Activated CD8-positive, alpha-beta T cell treated with anti-CD3 and anti-CD28 coated beads for 36 hours (primary cell): ENCODE data around the gene ZNF785. TPM values are rescaled to one million over a fixed set of nuclear protein-coding genes. Genes with fewer than 3 reads are reported as not detected.

Source experiments
- ATAC-seq: fragments of 200-7000 bp; cut with Tn5 transposase; one replicate; pipeline ENCODE4 v1.10.0; 2021; ENCODE audit warnings: mild to moderate bottlenecking, moderate library complexity
- CTCF ChIA-PET: fragments of 350-600 bp; sonication (Branson Sonifier 250); formaldehyde crosslinking; loops from one replicate; lab custom pipeline; 2021; ENCODE audit warnings: antibody characterized with exemption; lab: Charles Lee
- POLR2A ChIA-PET: fragments of 350-600 bp; sonication (Branson Sonifier 250); formaldehyde crosslinking; loops from one replicate; lab custom pipeline; 2021; ENCODE audit warnings: antibody characterized with exemption; lab: Charles Lee
- DNase-seq: peaks from one replicate; pipeline ENCODE4 v3.0.0-alpha.2; 2020
- H3K27ac Mint-ChIP-seq: one replicate; pipeline ENCODE4 v1.8.0; 2021; ENCODE audit warnings: mild to moderate bottlenecking, mixed read lengths
- H3K27me3 Mint-ChIP-seq: one replicate; pipeline ENCODE4 v1.8.0; 2021; ENCODE audit warnings: mixed read lengths
- H3K36me3 Mint-ChIP-seq: one replicate; pipeline ENCODE4 v1.8.0; 2021; ENCODE audit warnings: low read depth, mixed read lengths
- H3K4me1 Mint-ChIP-seq: one replicate; pipeline ENCODE4 v1.8.0; 2021; ENCODE audit warnings: low read depth, mixed read lengths
- H3K4me3 Mint-ChIP-seq: one replicate; pipeline ENCODE4 v1.8.0; 2021; ENCODE audit warnings: mild to moderate bottlenecking, moderate library complexity, mixed read lengths
- H3K9me3 Mint-ChIP-seq: one replicate; pipeline ENCODE4 v1.8.0; 2021; ENCODE audit warnings: mixed read lengths
- intact Hi-C: fragments of 100-400 bp; cut with micrococcal nuclease; formaldehyde crosslinking; loops from one replicate; pipeline ENCODE4 v1.10.0; 2022
- total RNA-seq, 2 experiments: library from RNA; stranded (reverse); gene quantifications; one replicate each; pipeline ENCODE4 v1.2.3, GENCODE V29; 2021
- TF ChIP-seq, protein P1 (sequence below): fragments of 200-600 bp; IDR thresholded peaks from one replicate; pipeline ENCODE4 v1.8.0; 2022; ENCODE audit warnings: antibody characterized with exemption, mild to moderate bottlenecking

Gene ZNF785
- total RNA-seq, 2 experiments from 2014 or later = 8.8 to 10.3 TPM

DNA sequence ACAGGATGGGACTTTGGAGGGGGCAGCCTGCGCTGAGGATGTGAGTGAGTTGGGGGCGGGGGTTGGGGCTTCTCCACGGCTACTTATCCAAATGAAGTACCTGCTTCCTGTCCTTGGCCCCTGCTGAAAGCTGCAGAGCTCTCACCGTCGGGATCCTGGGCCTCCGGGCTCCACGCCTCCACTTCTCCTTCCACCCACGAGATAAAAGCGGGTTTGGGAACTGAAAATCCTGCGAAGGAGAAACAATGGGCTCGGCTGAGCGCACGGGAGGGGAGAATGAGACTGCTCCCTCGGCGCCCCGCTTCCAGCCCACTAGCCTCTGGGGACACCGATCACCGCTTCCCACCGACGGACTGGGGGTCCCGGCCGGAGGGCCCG, 486 bp downstream of the ZNF785 start:
- intact Hi-C loops = no loop called here
- Mint-ChIP-seq H3K36me3 (peaks cover 40% of the 10 kb centered on the region), H3K27me3 (no peaks in the 10 kb centered on the region), H3K27ac (peak overlapping the region; percentile 80), H3K9me3 (no peaks in the 10 kb centered on the region), H3K4me1 (peaks cover 25% of the 10 kb centered on the region), H3K4me3 (peak overlapping the region; percentile 91)
- TF ChIP-seq, protein P1, sequence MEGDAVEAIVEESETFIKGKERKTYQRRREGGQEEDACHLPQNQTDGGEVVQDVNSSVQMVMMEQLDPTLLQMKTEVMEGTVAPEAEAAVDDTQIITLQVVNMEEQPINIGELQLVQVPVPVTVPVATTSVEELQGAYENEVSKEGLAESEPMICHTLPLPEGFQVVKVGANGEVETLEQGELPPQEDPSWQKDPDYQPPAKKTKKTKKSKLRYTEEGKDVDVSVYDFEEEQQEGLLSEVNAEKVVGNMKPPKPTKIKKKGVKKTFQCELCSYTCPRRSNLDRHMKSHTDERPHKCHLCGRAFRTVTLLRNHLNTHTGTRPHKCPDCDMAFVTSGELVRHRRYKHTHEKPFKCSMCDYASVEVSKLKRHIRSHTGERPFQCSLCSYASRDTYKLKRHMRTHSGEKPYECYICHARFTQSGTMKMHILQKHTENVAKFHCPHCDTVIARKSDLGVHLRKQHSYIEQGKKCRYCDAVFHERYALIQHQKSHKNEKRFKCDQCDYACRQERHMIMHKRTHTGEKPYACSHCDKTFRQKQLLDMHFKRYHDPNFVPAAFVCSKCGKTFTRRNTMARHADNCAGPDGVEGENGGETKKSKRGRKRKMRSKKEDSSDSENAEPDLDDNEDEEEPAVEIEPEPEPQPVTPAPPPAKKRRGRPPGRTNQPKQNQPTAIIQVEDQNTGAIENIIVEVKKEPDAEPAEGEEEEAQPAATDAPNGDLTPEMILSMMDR = no peak
- CTCF ChIA-PET = interaction anchor here (1.5 to 4.9 kb wide), 5 partner anchors 14 to 50 kb away, joined by 3 to 42 read pairs (median 7); partner anchors contain the start of genes ZNF747 and ZNF764
- ATAC-seq = peak; percentile 16
- DNase-seq = peak; percentile 44
- POLR2A ChIA-PET = interaction anchor here (0.6 to 3.3 kb wide), 18 partner anchors 13 to 696 kb away, joined by 3 to 30 read pairs (median 4); partner anchors contain the start of genes DCTPP1, ZNF688, ZNF689 and ZNF747

DNA sequence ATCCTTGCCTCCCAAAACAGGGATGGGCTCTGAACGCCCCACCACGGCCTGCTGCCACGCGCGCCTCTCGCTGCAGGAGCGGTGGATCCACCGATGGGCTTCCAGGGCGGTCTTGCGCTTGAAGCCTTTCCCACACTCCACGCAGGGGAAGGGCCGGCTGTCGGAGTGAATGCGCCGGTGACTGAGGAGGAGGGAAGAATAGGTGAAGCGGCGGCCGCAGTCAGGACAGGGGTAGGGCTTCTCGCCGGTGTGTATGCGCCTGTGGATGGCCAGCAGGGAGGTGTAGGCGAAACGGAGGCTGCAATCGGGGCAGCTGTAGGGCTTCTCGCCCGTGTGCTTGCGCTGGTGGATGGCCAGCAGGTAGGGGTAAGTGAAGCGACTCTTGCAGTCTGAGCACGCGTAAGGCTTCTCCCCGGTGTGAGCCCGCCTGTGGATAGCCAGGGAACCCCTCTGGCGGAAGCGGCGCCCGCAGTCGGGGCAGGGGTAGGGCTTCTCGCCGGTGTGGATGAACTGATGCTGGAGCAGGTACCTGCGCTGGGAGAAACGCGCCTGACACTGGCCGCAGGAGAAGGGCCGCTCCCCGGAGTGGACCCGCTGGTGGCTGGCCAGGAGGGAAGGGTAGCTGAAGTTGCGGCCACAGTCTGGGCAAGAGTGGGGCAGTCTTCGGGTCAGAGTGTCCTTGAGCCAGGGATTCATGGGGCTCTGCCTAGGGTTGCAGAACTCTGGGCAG, 2.7 kb downstream of the ZNF785 start:
- ATAC-seq = no peak
- Mint-ChIP-seq H3K27ac (no peak overlapping the region), H3K4me1 (peaks cover 23% of the 10 kb centered on the region), H3K36me3 (peaks cover 42% of the 10 kb centered on the region), H3K27me3 (no peaks in the 10 kb centered on the region), H3K9me3 (no peaks in the 10 kb centered on the region), H3K4me3 (no peak overlapping the region)
- DNase-seq = no peak
- CTCF ChIA-PET = interaction anchor here (0.8 to 1.1 kb wide), 2 partner anchors 10 to 49 kb away, joined by 3 read pairs; partner anchors contain the start of gene ZNF747
- POLR2A ChIA-PET = interaction anchor here (1.5 kb wide), 1 partner anchor 48 kb away, joined by 4 read pairs; the partner anchor contains the start of gene ZNF747
- TF ChIP-seq, protein P1 = no peak
- intact Hi-C loops = no loop called here

DNA sequence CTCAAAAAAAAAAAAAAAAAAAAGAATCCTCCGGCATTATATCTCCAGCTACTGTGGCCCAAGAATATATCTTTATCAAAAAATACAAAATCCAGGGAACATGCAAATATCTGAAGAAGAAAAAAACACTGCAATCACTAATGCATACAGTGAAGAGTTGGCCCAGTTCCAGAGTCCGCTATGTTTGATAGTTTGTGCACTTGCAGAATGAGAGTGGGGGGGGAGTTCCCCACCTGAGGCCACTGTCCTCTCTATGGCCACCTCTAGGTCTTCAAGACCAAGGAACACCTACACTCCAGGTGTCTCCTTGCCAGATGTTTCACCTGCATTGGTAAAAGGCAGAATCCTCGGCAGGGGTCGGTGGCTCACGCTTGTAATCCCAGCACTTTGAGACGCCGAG, 4.0 kb downstream of the ZNF785 start:
- intact Hi-C loops = no loop called here
- ATAC-seq (no peak), DNase-seq (no peak)
- ChIA-PET CTCF (interaction anchor here (0.8 kb wide), 1 partner anchor 9 kb away, joined by 3 read pairs; no protein-coding TSS in a partner anchor), POLR2A (interaction anchor here (0.8 to 1.5 kb wide), 3 partner anchors 9 to 46 kb away, joined by 3 to 4 read pairs (median 4); partner anchors contain the start of genes ZNF688 and ZNF747)
- peaks cover 14% of the 10 kb centered on the region for H3K4me1 Mint-ChIP-seq
- H3K27me3 Mint-ChIP-seq = no peaks in the 10 kb centered on the region
- H3K9me3 Mint-ChIP-seq = no peaks in the 10 kb centered on the region
- H3K4me3 Mint-ChIP-seq = no peak overlapping the region
- H3K27ac Mint-ChIP-seq = no peak overlapping the region
- TF ChIP-seq, protein P1 = no peak
- H3K36me3 Mint-ChIP-seq = peaks cover 32% of the 10 kb centered on the region

DNA sequence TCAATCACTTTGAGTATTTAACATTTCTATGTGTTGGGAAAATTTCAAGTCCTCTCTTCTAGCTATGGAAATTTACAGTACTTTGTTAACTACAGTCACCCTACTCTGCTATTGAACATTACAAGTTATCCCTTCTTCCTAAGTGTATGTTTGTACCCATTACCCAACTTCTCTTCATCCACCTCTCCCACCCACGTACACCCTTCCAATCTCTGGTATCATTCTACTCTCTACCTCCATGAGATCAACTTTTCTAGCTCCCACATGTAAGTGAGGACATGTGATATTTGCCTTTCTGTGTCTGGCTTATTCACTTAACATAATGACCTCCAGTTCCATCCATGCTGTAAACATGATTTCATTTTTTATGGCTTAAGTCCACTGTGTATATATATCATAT, 10.8 kb downstream of the ZNF785 start:
- no peak overlapping the region for H3K4me3 Mint-ChIP-seq
- CTCF ChIA-PET = interaction anchor here (1.0 kb wide), 1 partner anchor 40 kb away, joined by 3 read pairs; no protein-coding TSS in a partner anchor
- intact Hi-C loops = no loop called here
- peaks cover 21% of the 10 kb centered on the region for H3K4me1 Mint-ChIP-seq
- ATAC-seq (no peak), DNase-seq (no peak)
- no peaks in the 10 kb centered on the region for H3K27me3 Mint-ChIP-seq
- TF ChIP-seq, protein P1 = no peak
- no peak overlapping the region for H3K27ac Mint-ChIP-seq
- peaks cover 7% of the 10 kb centered on the region for H3K36me3 Mint-ChIP-seq
- POLR2A ChIA-PET = interaction anchor here (1.4 kb wide), 1 partner anchor 39 kb away, joined by 5 read pairs; no protein-coding TSS in a partner anchor
- no peaks in the 10 kb centered on the region for H3K9me3 Mint-ChIP-seq
